ENCODE data around the gene GMIP. TPM values are rescaled to one million over a fixed set of nuclear protein-coding genes. Genes with fewer than 3 reads are reported as not detected.
"Not testable (repeated sequence)": the region's sequence is repeated elsewhere in the genome, so short reads cannot be mapped to it uniquely, and the experiment has no call there.

Gene GMIP
- polyA plus RNA-seq, 4 donors, result 5.0 to 6.0 (median 5.4) TPM

DNA sequence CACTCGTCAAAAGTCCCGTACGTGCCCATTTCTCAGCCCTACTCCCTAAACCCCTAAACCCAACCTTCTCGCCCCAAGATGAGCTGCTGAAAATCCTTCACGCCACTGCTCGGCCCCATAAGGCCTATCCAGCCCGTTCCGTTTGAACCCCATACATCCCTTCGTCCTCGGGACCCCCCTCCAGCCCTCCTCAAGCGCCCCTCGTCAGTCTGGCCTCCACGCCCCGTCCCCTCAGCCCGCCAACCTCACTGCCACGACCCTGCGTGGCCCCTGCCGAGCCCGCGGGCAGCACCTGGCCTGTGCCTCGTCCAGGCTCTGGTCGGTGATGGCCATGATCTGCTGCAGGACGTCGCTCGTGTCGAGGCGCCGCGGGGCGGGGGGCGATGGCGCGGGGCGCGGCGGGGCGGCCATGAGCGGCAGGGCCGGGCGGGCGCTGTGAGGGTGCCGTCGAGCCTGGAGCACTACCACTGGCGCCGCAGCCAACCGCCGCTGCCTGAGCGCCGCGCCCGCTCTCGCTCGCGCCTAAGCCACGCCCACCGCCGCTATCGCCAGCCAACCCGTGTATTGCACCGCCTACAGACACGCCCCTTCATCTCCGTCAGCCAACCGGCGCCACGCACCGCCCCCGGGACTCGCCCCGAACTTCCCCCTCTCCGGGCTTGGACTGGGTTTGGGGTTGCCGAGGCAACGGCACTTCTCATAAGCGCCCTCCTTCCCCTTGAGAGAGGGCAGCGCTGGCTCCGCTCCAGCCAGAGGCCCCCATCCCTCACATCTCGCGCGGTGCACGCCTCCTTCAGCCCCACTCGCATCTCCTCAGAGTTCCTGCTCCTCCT is 25.0 kb downstream of the GMIP start, which contains the start of gene PBX4:
Gene PBX4, minus strand, starts transcription at position 469 of the 833 bp plus-strand sequence. Its CDS starts 58 bp downstream, at position 411.
- DNase-seq (ENCODE audit: low read depth in 4 of 4, low spot score in 3 of 4), result peak; percentile 85 to 89 (median 88)

DNA sequence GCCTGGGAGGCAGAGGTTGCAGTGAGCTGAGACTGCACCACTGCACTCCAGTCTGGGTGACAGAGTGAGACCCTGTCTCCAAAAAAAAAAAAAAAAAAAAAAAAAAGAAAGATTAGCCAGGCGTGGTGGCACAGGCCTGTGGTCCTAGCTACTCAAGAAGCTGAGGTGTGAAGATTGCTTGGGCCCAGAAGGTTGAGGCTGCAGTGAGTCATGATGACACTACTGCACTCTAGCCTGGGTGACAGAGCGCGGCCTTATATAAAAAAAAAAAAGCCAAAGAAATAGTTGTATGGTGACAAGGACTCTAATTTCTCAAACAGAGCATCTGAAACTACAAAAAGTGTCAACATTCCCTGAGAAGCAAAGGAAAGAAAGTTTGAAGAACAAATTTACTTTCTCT is 28.4 kb downstream of the GMIP start:
- DNase-seq (ENCODE audit: low read depth in 4 of 4, low spot score in 3 of 4), result no peak

DNA sequence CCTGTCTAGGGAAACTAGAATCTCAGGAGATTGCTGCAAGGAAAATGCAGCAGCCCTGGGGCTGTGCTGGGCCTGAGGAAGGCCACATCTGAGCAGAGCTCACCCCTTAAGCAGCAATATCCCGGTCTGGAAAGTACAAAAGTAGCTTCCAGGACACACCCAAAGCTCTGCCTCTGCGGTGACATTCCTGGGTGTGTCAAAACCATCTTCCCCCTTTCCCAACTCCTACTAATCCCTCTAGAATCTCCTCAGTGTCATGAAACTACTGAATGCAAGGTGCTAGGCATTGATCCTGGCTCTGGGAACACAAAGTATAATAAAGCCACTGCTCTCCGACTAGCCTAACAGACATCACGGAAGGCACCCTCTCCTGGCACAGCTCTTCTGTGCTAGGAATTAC is 30.0 kb downstream of the GMIP start:
- DNase-seq (ENCODE audit: low read depth in 4 of 4, low spot score in 3 of 4), result no peak

DNA sequence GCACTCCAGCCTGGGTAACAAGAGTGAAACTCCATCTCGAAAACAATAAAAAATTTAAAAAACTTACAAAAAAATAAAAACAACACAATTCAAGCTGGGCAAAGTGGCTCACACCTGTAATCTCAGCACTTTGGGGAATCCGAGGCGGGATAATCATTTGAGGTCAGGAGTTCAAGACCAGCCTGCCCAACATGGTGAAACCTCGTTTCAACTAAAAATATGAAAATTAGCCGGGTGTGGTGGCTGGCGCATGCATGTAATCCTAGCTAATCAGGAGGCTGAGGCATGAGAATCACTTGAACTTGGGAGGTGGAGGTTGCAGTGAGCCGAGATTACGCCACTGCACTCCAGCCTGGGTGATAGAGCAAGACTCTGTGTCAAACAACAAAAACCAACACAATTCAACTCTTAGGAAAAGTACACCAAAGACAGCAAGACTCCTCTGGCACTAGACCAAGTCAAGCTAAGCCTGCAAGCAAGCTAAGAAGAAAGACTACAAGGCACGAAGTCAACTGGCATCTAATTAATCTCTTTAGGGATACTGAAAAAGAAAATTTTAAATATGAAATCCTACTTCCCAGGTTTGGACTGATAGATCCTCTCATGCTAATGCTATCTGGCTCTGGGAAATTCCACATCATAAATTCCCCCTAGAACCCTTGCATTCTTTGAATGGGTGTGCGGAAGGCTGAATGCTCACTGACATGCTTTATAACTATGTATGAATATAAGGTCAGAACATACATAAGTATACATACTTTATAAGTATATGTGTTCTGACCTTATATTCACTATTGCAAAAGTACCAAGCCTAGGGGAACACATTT is 32.9 kb downstream of the GMIP start:
- no peak for DNase-seq (ENCODE audit: low read depth in 4 of 4, low spot score in 3 of 4)

DNA sequence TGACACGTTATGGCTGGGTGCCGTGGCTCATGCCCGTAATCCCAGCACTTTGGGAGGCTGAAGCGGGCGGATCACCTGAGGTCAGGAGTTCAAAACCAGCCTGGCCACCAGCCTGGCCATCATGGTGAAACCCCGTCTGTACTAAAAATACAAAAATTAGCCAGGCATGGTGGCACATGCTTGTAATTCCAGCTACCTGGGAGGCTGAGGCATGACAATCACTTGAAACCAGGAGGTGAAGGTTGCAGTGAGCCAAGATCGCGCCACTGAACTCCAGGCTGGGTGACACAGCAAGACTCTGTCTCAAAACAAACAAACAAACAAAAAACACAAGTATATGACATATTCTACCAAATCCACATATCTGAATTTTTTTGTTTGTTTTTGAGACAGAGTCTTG is 36.8 kb downstream of the GMIP start:
- not testable (repeated sequence) for DNase-seq (ENCODE audit: low read depth in 4 of 4, low spot score in 3 of 4)

DNA sequence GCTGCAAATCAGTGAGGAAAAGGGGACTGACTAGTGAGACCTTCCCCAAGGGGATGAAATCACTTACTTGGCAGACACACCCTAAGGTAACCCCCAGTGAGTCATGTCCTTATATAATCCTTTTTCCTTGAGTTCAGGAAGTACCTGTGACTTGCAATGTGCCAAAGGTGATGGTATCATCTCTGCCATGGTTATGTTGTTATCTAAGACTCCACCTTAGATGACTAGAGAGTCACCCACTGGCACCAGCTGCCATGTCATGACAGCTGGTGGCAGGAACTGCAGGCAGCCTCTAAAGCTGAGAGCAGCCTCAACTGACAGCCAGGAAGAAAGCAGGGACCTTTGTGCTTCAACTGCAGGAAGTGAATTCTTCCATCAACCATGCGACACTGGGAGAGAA is 37.4 kb downstream of the GMIP start:
- no peak for DNase-seq (ENCODE audit: low read depth in 4 of 4, low spot score in 3 of 4)

DNA sequence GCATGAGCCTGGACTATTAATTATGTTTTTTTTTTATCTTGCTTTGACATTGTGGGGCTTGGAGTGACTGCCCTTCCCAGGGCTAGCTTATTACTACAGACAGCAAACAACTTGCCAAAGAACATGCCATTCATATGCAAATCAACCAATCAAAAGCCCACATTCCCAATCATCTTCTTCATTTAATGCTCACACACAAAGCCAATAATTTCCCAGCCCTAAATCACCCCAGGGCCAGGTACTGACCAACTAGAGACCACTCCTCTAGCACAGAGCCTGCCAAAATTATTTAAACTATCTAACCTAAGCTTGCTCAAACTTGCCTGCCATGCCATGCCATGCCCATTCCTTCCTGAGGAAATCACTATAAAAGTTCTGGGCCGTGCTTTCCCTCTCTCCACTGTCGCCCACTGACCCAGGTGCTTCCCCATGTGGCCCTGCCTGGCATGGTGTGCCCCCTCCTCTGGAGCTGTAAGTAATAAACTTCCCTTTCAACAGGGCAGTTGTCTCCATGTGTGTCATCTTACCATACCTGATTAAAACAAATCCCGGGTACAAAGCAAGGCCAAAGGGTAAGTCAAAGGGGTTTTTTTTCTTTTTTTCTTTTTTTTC is 40.6 kb downstream of the GMIP start:
- no peak for DNase-seq (ENCODE audit: low read depth in 4 of 4, low spot score in 3 of 4)

DNA sequence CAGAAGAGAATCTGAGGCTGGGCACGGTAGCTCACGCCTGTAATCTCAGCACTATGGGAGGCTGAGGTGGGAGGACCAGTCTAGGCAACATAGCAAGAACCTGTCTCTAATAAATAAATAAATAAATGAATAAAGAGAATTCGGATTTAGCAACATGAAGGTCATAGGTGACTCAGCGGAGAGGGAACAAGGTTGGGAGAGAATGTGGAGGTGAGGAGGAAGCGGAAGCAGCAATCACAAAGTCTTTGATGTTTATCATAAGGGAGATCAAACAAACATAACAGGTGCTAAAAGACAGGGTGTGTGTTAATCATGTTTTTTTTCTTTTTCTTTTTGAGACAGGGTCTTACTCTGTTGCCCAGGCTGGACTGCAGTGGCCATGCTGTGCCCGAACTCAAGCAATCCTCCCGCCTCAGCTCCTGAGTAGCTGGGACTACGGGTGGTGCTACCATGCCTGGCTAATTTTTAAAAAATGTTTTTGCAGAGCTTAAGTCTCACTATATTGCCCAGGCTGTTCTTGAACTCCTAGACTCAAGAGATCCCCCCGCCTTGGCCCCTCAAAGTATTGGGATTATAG is 41.2 kb downstream of the GMIP start:
- no peak for DNase-seq (ENCODE audit: low read depth in 4 of 4, low spot score in 3 of 4)

DNA sequence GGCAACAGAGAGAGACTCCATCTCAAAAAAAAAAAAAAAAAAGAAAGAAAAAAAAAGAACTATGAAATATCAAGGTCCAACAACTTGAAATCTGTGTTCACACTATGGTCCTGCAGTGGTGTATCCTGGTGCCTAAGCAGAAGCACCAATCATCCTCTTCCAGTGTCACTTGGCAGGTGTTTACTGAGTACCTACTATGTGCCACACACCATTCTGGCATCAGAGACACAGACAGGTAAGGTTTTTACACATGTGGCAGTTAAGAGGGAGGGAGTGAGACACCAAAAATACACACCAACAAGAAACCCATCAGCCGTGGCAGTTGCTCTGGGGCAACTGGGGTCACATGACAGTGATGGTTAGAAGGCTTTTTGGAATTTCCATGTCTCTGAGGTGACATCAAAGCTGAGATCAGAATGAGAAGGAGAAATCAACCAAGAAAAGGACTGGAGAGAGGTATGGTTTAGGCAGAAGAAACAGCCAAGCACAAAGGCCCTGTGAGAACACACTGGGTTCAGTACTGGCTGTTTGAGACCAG is 42.6 kb downstream of the GMIP start:
- no peak for DNase-seq (ENCODE audit: low read depth in 4 of 4, low spot score in 3 of 4)

DNA sequence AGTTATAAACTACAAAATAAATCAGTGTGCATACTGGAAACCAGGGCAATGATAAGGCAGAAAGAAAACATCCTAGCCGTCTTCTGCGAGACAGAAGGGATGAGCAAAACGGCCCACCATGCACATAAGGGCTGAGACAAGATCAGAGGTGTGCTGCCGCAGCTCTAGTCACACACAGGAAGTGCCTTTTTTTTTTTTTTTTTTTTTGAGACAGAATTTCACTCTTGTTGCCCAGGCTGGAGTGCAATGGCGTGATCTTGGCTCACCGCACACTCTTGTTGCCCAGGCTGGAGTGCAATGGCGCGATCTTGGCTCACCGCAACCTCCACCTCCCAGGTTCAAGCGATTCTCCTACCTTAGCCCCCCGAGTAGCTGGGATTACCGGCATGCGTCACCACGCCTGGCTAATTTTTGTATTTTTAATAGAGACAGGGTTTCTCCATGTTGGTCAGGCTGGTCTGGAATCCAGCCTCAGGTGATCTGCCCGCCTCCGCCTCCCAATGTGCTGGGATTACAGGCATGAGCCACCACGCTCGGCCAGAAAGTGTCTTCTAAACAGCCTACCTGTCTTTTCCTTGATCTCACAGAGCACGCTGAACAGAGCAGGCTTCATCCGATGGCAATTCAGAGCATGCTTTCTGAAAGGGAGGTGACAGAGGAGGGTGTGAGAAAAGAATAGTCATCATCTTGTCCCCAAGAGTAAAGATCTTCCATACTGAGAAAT is 44.6 kb downstream of the GMIP start:
- not testable (repeated sequence) for DNase-seq (ENCODE audit: low read depth in 4 of 4, low spot score in 3 of 4)

DNA sequence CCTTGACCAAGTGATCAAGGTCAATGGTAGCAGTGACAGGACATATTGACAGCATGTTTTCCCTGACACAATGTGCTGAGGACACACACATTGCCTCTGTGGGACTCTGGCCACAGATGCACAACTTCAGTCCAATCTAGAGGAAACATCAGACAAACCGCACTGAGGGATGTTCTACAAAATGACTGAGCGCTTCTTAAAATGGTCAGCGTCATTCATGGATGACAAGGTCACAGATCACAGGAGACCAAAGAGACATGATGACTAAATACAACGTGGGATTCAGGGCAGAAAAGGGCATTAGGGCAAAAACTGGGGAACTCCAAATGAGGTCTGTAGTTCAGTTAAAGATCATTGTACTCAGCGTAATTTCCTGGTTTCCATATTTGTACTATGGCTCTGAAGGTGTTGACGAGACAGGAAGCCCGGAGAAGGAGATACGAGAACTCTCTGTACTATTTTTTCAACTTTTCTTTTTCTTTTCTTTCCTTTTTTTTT is 45.6 kb downstream of the GMIP start:
- no peak for DNase-seq (ENCODE audit: low read depth in 4 of 4, low spot score in 3 of 4)

DNA sequence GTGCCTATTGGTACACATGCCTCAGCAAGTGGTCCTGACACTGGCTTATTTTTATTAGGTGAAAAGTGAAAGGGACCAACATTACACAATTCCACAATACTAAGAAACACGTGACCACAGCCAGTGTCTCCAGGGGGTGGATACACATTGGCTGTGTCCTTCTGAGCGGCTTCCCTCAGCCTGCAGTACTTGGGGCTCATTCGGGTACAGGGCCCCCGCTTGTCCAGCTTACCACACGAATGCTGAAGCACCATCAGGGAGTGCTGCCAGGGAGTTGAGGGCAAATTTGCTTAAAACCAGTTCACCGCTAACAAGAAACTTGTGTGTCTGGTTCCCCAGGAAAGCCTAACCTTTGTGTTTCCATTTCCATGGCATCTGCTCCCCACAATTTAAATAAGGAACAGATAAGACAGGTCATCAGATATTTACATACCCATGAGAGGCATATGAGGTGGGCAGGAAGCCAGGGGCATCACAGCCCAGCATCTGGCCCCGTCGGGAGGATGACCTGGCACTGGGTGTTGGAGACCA is 48.2 kb downstream of the GMIP start:
- no peak for DNase-seq (ENCODE audit: low read depth in 4 of 4, low spot score in 3 of 4)

DNA sequence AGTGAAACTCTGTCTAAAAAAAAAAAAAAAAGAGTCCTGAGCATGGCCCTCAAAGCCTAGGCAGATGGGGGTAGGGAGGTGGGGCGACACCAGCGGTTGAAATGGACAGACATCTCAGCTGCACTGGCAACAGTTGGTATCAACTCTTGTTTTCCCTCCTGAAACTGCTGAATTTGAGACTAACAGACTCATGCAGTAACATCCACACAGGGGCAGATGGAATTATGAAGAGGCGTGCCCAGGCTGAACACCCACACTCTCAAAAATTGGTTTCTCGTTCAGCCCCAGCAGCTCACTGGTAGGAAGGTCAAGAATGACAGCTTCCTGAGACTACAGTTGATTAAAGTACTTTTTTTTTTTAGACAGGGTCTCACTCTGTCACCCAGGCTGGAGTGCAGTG is 49.1 kb downstream of the GMIP start:
- no peak for DNase-seq (ENCODE audit: low read depth in 4 of 4, low spot score in 3 of 4)

DNA sequence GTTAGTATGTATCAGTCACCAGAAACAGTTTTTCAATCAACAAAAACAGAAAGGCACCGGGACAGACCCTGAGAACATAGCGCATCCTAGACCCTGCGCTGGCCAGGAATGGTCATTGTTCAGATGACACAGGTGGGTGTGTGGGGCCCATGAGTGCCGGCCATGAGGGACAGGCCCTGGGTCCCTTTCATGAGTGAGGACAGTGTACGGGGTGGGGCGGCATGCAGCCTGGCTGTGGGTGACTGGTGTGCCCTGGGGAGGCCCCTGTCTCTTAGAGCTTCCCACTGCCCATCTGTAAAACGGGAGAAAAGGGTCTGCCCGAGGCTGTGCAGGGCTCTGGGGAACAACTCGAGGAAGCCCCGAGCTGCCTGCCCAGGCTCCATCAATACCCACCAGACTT is 50.8 kb downstream of the GMIP start:
- DNase-seq (ENCODE audit: low read depth in 4 of 4, low spot score in 3 of 4), result no peak

DNA sequence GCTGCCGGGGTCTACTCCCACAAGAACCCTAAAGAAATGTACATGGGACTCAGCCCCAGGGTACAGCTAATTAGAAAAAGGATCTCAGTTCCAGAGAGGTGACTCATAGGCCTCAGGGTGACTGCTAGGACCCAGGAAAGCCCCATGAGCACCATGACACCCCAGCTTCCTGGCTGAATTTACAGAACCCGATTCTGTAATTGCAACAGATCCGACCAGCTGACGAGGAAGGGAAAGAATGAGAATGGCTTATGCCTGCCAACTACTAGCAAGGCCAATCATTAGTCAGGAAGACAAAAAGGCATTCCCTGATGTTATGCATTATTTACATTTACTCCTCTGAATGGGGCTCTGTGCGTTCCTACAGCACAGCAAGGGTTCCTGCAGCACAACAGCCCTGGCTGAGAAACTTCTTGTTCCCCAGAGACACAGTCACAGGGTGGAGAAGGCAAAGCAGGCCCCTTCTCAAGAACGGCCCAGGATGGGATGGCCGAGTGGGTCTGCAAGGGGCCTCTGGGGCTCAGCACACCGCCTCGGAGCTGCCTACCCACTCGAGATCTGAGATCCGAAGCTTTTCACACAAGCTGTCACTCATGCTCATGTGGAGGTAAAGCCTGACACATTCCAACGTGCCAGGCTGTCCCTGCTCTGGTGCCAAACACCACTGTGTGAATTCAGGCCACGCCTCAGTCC is 52.2 kb downstream of the GMIP start:
- no peak for DNase-seq (ENCODE audit: low read depth in 4 of 4, low spot score in 3 of 4)

DNA sequence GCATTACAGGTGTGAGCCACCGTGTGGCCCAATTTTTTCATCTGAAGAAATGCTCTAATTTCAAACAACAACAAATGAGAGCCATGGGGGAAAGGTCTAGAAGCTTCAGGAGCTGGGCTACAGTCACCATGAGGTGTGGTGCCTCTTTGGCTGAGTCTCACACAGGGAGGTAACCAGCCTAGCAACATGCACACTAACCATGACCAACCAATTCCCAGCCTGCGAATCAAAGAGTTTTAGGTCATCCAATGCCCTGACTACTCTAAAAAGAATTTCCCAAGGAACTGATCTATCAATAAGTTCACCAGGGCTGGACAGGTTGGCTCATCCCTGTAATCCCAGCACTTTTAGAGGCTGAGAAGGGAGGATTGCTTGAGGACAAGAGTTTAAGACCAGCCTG is 54.9 kb downstream of the GMIP start:
- DNase-seq (ENCODE audit: low read depth in 4 of 4, low spot score in 3 of 4), result no peak

DNA sequence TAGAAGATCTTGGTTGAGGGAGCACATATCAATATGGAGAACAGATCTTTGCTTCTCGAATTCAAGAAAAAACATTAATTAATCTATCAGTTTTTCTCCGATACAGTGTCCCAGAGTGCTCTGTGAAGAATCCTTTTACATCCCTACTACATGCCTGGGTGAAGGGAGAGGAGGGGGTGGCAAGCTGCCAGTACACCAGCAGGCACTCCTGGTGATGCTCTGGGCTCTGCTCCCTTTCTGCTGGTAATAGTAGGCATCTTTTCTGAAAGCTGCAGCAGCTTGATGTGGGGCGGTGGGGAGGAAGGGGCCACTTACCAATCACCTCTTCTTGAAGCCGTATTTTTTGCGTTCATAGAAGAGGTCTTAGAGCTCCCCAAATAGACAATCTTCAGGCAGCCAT is 55.7 kb downstream of the GMIP start:
- DNase-seq (ENCODE audit: low read depth in 4 of 4, low spot score in 3 of 4), result no peak

DNA sequence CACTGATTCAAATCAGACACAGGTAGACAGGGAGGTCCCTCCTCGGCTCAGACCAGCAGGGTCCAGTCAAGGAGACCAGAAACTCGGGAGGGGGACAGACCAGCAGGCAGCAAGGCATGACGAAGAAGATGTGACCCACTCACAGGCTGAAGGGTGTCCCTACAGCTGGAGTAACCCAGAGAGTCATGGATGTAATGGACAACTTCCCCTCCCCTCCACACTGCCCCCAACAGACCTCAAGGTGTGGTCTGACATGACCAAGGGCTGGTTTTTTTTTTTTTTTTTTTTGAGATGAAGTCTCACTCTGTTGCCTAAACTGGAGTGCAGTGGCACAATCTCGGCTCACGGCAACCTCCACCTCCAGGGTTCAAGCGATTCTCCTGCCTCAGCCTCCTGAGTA is 59.1 kb downstream of the GMIP start:
- DNase-seq (ENCODE audit: low read depth in 4 of 4, low spot score in 3 of 4), result no peak

DNA sequence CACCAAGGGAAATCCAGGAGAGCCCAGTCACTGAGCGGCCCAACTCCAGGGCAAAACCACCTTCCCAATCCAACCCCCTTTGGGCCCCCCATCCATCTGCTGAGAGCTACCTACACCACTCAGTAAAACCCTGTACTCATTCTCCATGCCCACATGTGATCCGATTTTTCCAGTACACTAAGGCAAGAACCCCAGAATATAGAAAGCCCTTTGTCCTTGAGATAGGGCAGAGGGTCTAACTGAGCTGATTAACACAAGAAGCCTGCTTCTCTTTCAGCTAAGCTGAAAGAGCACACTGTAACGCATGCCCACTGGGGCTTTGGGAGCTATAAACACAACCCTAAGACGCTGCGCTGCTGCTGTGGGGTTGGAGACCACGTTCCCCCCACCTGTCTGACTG is 61.0 kb downstream of the GMIP start:
- no peak for DNase-seq (ENCODE audit: low read depth in 4 of 4, low spot score in 3 of 4)

Data from right renal pelvis (tissue), 4 donors.